Activated CD8-positive, alpha-beta memory T cell treated with anti-CD3 and anti-CD28 coated beads, Interleukin-2, amount 50 U/mL, for 48 hours (primary cell): Measurements from ENCODE around the gene LZTFL1.

Experiments used
- DNase-seq: peaks from one replicate; pipeline ENCODE4 v3.0.0-alpha.2; 2020

The LZTFL1 gene

GRCh38 chr3:45807681-45808540, 34.0 kb downstream of the LZTFL1 start:
- no peak for DNase-seq

- DNase-seq = no peak
Measured at GRCh38 chr3:45807133-45807532, 34.8 kb downstream of the LZTFL1 start.

GRCh38 chr3:45806072-45806471, 35.8 kb downstream of the LZTFL1 start:
- DNase-seq = no peak

- DNase-seq = no peak
Measured at GRCh38 chr3:45803252-45803935, 38.5 kb downstream of the LZTFL1 start.

GRCh38 chr3:45802146-45802545, 39.8 kb downstream of the LZTFL1 start:
- no peak for DNase-seq

- no peak for DNase-seq
Measured at GRCh38 chr3:45800611-45801010, 41.3 kb downstream of the LZTFL1 start.

- DNase-seq = no peak
Measured at GRCh38 chr3:45799586-45799985, 42.3 kb downstream of the LZTFL1 start.

GRCh38 chr3:45798034-45798433, 43.9 kb downstream of the LZTFL1 start:
- no peak for DNase-seq

GRCh38 chr3:45796902-45797637, 44.8 kb downstream of the LZTFL1 start:
- no peak for DNase-seq

GRCh38 chr3:45795882-45796765, 45.8 kb downstream of the LZTFL1 start, which contains the start of gene SLC6A20:
Gene SLC6A20 (minus strand): TSS chr3:45796536. CDS start chr3:45796419, 117 bp downstream.
- peak; percentile 58 for DNase-seq

GRCh38 chr3:45795509-45795881, 46.4 kb downstream of the LZTFL1 start:
- DNase-seq = no peak

GRCh38 chr3:45794660-45795059, 47.3 kb downstream of the LZTFL1 start:
- DNase-seq = no peak

GRCh38 chr3:45794177-45794560, 47.8 kb downstream of the LZTFL1 start:
- DNase-seq = no peak

GRCh38 chr3:45793482-45794176, 48.3 kb downstream of the LZTFL1 start:
- no peak for DNase-seq

- DNase-seq = no peak
Measured at GRCh38 chr3:45792516-45793172, 49.3 kb downstream of the LZTFL1 start.

GRCh38 chr3:45792036-45792435, 49.9 kb downstream of the LZTFL1 start:
- DNase-seq = no peak

GRCh38 chr3:45790596-45790995, 51.3 kb downstream of the LZTFL1 start:
- no peak for DNase-seq

GRCh38 chr3:45789235-45789812, 52.6 kb downstream of the LZTFL1 start:
- DNase-seq = no peak

GRCh38 chr3:45787551-45787950, 54.4 kb downstream of the LZTFL1 start:
- no peak for DNase-seq

GRCh38 chr3:45786801-45787495, 55.0 kb downstream of the LZTFL1 start:
- peak; percentile 26 for DNase-seq
